Stimulated activated CD4-positive, alpha-beta T cell treated with anti-CD3 and anti-CD28 coated beads, Interleukin-2, amount 100 ng/mL, for 24 hours (primary cell): ENCODE measurements around the gene LBHD2.

Source experiments
- DNase-seq, 2 donors: peaks; one replicate each; pipeline ENCODE4 v3.0.0-alpha.2; 2020

Gene LBHD2

DNA sequence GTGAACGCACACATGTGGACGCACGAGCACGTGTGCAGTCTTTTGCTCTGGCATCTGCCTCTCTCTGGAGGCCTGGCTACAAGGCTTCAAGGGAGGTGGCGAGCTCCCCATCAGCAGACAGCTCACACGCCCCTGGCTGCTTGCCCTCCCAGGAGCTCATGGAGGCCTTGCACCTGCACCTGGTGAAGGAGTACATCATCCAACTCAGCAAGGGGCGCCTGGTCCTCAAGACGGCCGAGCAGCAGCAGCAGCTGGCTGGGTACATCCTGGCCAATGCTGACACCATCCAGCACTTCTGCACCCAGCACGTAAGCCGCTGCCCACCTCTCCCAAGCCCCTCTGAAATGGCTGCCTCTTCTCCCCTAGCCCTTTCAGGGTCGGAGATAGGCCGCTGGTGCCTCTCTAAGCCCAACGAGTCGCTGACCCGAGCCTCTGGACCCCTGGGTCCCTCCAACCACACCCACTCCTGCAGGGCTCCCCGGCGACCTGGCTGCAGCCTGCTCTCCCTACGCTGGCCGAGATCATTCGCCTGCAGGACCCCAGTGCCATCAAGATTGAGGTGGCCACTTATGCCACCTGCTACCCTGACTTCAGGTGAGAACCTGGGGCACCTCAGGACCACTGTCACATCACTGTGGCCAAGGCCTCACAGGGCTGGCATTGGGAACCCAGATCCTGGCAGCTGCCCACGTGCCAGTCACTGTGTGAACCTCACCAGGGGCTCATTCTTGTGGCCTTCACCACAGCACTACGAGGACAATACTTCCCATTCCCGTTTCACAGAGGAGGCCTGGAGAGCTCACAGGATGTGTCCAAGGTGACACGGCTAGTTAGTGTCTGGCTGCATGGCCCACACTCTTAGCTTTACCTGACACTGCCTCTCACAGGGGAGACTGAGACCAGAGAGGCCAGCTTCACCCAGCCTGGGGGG, 49.5 kb downstream of the LBHD2 start:
- DNase-seq: no peak

DNA sequence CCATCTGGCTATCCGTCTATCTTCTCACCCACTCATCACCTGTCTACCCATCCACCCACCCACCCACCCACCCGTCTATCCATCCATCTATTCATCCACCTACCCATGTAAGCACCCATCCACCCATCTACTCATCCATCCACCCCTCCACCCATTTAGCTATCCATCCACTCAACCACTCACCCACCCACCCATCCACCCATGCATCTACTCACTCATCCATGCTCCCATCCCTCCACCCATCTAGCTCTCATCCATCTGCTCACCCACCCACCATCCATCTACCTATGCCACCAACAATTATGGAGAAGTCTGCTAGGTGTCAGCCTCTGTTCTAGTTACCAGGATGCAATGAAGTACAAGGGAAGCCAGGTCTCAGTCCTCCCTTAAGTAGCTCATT, 50.4 kb downstream of the LBHD2 start:
- DNase-seq: no peak

DNA sequence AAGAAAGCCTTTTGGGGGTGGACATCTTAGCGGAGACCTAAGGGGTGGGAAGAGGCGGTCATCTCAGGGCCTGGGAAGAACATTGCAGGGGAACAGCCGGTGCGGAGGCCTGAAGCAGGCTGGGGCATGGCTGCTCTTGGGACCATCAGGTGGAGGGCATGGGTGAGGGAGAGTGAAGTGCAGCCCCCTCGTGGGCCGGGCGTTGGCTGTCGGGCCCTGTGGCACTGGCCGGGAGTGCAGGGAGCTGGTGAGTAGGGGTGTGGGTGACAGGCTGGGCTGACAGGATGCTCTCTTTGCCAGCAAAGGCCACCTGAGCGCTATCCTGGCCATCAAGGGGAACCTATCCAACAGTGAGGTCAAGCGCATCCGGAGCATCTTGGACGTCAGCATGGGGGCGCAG, 50.9 kb downstream of the LBHD2 start:
- DNase-seq: no peak

GRCh38 chr14:103135333-103136260, 51.6 kb downstream of the LBHD2 start:
- DNase-seq: no peak

DNA sequence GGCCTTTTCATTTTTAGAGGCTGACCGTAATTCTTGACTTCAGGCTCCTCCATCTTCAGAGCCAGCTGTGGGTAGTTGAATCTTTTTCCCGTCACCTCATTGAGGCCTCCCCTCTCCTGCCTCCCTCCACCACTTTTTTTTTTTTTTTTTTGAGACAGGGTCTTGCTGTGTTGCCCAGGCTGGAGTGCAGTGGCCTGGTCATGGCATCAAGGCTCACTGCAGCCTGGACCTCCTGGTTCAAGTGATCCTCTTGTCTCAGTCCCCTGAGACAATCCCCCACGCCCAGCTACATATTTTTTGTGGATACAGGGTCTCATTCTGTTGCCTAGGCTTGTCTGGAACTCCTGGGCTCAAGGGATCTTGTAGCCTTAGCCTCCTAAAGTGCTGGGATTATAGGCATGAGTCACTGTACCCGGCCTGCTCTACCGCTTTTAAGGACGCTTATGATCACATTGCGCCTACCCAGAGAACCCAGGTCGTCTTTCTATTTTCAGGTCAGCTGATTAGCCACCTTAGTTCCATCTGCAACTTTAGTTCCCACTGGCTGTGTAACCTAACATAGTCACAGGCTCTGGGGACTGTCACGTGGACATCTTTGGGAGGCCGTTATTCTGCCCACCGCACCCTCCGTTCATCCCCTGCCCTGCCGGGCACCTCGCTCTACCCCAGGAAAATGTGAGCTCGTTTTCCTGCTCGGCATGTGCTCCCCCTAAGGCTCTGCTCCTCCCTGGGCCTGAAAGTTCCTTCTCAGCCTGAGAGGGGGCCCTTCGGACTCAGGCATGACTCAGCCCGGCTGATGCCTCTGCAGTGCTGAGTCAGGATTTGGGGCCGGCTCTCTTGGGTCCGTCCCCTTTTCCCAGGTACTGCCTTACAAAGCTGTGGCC, 52.6 kb downstream of the LBHD2 start:
- DNase-seq: no peak

DNA sequence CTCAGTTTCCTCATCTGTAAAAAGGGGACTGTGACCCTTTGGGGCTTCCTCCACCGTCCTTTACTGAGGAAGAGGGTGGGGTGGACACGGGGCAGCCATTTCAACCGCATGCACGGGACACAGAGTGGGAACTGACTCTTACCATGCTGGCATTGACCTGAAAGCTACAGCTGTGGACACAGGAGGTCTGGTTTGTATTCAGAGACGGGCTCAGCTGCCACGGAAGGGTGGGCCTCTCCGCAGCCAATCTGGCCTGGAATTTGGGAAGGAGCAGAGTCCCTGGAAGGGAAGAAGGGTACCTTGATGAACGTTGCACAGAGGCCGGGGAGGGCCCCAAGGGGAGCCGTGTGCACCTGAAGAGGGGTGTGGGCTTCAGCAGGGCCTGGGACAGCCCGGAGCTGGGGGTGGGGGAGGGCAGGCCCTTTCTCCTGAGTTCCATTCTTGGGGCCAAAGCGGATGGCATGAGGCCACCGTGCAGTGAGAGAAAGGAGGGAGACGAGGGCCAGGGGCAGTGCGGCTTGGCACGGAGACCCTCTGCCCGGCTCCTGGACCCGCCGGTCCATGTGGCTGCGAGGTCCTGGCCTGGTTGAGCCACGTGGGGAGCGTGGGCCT, 53.8 kb downstream of the LBHD2 start:
- DNase-seq: no peak

GRCh38 chr14:103138301-103139131, 54.5 kb downstream of the LBHD2 start:
- no peak for DNase-seq

DNA sequence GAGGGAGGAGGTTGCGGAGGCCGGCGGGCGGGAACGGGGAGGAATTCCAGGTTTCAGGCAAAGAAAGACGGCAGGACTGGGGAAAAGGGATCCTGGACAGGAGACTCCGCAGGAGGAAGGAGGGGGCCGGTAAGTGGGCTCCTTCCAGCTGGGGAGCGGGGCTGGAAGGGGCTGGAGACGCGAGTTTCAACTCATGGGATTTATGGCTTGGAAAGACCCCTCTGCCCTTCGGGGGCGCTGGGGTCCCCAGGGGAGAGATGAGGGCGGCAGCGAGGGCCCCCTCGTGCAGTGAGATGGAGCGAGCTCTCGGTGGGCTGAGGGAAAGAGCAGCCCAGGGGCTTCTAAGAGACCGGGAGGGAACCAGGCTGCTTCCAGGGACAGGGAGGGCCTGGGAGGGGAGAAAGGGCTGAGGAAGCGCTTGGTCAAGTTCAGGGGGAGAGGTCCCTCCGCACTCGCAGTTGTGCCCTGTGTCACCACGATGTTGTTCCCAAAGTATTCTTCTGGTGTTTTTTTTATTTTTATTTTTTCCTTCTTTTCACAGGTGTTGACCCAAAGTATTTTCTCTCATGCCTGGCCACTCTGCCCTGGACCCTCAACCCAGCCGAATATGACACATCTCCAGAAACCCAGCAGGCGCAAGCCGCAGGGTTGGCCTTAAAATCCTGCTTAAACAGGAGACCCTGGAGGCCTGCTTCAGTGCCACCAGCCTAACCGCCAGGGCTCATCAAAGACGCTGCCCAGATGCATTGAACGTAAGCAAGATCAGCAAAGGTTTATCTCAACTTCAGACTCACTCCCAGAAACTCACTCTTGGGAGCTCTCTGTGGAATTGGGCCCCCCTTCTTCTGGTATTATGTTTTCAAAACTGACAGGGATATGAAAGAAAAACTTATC, 55.4 kb downstream of the LBHD2 start:
- no peak for DNase-seq
